Lower leg skin (tissue), 4 donors: ENCODE measurements around the gene STRBP. TPM values are rescaled to one million over a fixed set of nuclear protein-coding genes. Genes with fewer than 3 reads are reported as not detected.

Experiments used
- DNase-seq, 2 donors: peaks; one replicate each; pipeline ENCODE4 v3.0.0-alpha.2; 2019; ENCODE audit warnings: low spot score in 2 of 2
- H3K4me3 ChIP-seq: fragments of 200-600 bp; sonication (generic); 2 replicates; pipeline ENCODE4 v1.5.1; 2017; ENCODE audit warnings: mild to moderate bottlenecking, low read depth; ENCODE audit not compliant: poor library complexity, severe bottlenecking
- POLR2A ChIP-seq, 2 donors: fragments of 450-650 bp; IDR thresholded peaks; one replicate each; pipeline ENCODE4 v1.6.1; 2016 to 2017; ENCODE audit warnings: antibody characterized with exemption in 2 of 2, mild to moderate bottlenecking in 1 of 2, moderate library complexity in 1 of 2
- whole genome bisulfite sequencing, 2 donors: methylation state at CpG; one replicate each; pipeline ENCODE4 v1.1.5; 2018; 5-methylcytosine and 5-hydroxymethylcytosine counted together
- intact Hi-C: fragments of 100-400 bp; cut with DNase I; formaldehyde crosslinking; loops from one replicate; pipeline ENCODE4 v1.15.0; 2023; ENCODE audit warnings: low total_unique reads
- total RNA-seq, 4 donors: library from RNA; depleted of rRNA; stranded (reverse); fragments of >200 nt; gene quantifications; one replicate each; pipeline ENCODE4 v1.1.0, GENCODE V29; 2016
- TF ChIP-seq, protein P1 (sequence below), 3 donors: fragments of 450-650 bp; IDR thresholded peaks; one replicate each; pipeline ENCODE4 v1.5.1; 2016; ENCODE audit warnings: antibody characterized with exemption in 3 of 3, mild to moderate bottlenecking in 3 of 3, moderate library complexity in 2 of 3

Gene STRBP
- total RNA-seq, 4 donors from 2014 or later, result 6.5 to 11.8 (median 8.8) TPM

DNA sequence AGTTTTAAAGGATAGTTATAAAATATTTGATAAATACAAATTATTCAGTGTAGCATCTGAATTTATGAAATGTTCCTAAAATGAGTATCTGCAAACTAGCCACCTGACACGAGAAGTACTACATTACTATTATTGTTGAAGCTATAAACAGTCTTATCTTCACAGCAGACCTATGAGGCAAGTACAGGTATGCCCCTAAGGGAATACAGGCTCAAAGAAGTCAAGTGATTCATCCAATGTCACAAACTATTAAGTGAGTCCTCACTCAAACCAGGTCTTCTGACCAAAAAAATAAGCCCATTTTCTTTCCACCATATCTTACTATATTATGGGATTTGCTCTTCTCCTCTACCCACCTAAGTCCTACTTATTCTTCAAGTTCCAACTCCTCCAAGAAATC lies 28.7 kb downstream of the STRBP start:
- no peak for DNase-seq
- TF ChIP-seq, protein P1, sequence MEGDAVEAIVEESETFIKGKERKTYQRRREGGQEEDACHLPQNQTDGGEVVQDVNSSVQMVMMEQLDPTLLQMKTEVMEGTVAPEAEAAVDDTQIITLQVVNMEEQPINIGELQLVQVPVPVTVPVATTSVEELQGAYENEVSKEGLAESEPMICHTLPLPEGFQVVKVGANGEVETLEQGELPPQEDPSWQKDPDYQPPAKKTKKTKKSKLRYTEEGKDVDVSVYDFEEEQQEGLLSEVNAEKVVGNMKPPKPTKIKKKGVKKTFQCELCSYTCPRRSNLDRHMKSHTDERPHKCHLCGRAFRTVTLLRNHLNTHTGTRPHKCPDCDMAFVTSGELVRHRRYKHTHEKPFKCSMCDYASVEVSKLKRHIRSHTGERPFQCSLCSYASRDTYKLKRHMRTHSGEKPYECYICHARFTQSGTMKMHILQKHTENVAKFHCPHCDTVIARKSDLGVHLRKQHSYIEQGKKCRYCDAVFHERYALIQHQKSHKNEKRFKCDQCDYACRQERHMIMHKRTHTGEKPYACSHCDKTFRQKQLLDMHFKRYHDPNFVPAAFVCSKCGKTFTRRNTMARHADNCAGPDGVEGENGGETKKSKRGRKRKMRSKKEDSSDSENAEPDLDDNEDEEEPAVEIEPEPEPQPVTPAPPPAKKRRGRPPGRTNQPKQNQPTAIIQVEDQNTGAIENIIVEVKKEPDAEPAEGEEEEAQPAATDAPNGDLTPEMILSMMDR (IDR thresholded peaks at IDR 0.05), result no peak
- no peak for TF ChIP-seq POLR2A (IDR thresholded peaks at IDR 0.05)
- no peak overlapping the region for H3K4me3 ChIP-seq
- WGBS, 2 donors, result 65 to 81% methylated on average over 1 of the region's 1 CpG
- intact Hi-C loops, result no loop called here

DNA sequence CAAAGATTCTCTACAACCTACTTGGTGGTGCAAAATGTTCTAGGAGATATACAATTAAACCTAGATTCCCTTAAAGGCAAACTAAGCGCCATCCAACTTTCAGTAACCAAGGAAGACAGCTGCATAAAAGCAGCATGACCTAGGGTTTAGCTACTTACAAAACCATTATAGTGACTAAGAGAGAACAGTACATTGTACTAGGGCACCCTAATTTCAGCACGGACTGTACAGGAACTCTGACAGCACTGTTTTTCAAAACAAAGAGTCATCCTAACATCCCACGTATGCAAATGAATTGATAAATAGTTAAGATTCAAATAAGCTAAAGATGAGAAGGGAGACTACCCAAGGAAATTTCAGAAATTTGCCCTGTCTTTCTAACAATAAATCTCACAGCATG lies 30.0 kb downstream of the STRBP start:
- 78 to 80% methylated on average over 3 of the region's 3 CpGs for WGBS, 2 donors
- intact Hi-C loops, result no loop called here
- TF ChIP-seq, protein P1 (IDR thresholded peaks at IDR 0.05), result no peak
- TF ChIP-seq POLR2A (IDR thresholded peaks at IDR 0.05), result no peak
- no peak overlapping the region for H3K4me3 ChIP-seq
- no peak for DNase-seq

DNA sequence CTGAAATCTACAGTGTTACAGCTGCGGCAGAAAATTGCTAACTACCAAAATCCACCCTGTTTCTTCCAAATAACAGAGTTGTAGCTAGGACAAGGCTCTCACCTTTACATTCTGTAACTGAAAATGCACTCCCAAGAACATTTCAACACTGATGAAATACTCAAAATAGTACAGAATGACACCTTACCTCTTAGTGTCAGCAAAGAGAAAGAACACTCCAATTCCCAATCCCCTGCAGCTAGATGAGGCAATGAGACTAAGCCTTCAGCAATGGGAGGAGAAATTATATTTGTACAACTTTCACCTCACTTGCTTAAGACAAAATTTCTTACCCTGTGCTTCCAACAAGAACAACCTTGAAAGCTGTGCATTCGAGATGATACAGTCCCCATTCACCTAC lies 31.2 kb downstream of the STRBP start:
- H3K4me3 ChIP-seq, result no peak overlapping the region
- 88 to 95% methylated on average over 2 of the region's 2 CpGs for WGBS, 2 donors

DNA sequence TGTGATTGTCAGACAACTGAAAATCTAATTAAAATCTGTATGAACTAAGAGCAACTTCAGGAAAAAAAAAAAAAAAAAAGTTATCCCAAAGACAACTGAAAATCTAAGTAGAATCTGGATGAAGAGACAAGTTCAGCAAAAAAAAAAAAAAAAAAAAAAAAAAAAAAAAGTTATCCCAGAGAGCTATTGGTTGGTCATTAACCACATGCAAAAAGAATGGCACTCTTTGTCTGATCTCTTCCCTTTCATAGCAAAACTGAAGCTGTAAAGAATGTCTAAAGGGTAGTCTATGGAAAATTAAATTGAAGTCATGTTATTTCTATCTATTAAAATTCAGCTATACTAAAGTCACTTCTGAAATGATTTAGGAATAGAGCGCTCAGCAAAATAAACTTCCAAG lies 32.9 kb downstream of the STRBP start:
- WGBS, 2 donors, result 94 to 98% methylated on average over 1 of the region's 1 CpG
- TF ChIP-seq, protein P1 (IDR thresholded peaks at IDR 0.05), result no peak
- no peak for TF ChIP-seq POLR2A (IDR thresholded peaks at IDR 0.05)
- intact Hi-C loops, result no loop called here
- DNase-seq, result no peak
- H3K4me3 ChIP-seq, result no peak overlapping the region

More for the DNA sequence above, 31.2 kb downstream of the STRBP start:
- intact Hi-C loops, result no loop called here
- DNase-seq, result no peak
- TF ChIP-seq, protein P1 (IDR thresholded peaks at IDR 0.05), result no peak
- TF ChIP-seq POLR2A (IDR thresholded peaks at IDR 0.05), result no peak

DNA sequence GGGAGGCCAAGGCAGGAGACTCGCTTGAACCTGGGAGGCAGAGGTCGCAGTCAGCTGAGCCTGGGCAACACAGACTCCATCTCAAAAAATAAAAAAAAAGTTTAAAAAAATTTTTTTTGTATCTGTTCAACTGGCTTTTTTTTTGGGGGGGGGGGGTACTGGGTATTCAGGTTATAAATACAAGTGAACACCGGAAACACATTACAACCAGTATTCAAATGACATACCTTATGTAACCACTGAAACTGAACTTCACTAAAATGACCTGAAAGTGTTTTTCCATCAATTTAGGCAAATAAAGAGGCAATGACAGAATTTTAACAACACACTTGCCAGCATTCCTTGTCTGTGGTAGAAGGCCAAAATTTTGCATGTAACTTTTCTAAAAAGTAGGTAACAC lies 33.5 kb downstream of the STRBP start:
- no peak overlapping the region for H3K4me3 ChIP-seq
- DNase-seq, result no peak
- TF ChIP-seq, protein P1 (IDR thresholded peaks at IDR 0.05), result no peak
- no peak for TF ChIP-seq POLR2A (IDR thresholded peaks at IDR 0.05)
- WGBS, 2 donors, result 93 to 94% methylated on average over 3 of the region's 3 CpGs
- intact Hi-C loops, result no loop called here

DNA sequence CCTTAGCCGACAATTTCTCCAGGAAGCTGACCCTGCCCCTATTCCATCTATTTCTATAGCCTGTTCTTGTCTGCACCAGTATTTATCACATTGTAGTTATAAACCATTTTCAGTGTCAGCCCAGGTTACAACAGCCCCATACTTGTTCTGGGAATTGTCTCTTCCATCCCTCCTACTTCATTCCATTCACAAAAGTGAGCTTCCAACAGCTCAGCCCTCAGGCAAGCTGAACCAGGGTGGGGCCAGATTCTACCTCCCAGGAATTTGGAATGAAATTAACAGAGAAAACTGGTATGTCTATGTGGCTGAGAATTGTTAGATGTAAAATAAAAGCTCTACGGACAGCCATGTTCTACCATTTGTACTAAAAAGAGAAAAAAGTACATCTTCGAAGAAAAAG lies 36.1 kb downstream of the STRBP start:
- H3K4me3 ChIP-seq, result no peak overlapping the region
- intact Hi-C loops, result no loop called here
- 57 to 70% methylated on average over 3 of the region's 3 CpGs for WGBS, 2 donors
- TF ChIP-seq POLR2A (IDR thresholded peaks at IDR 0.05), result no peak
- TF ChIP-seq, protein P1 (IDR thresholded peaks at IDR 0.05), result no peak
- DNase-seq, result no peak
